ENCODE measurements around the gene HK3.

HK3 gene

DNA sequence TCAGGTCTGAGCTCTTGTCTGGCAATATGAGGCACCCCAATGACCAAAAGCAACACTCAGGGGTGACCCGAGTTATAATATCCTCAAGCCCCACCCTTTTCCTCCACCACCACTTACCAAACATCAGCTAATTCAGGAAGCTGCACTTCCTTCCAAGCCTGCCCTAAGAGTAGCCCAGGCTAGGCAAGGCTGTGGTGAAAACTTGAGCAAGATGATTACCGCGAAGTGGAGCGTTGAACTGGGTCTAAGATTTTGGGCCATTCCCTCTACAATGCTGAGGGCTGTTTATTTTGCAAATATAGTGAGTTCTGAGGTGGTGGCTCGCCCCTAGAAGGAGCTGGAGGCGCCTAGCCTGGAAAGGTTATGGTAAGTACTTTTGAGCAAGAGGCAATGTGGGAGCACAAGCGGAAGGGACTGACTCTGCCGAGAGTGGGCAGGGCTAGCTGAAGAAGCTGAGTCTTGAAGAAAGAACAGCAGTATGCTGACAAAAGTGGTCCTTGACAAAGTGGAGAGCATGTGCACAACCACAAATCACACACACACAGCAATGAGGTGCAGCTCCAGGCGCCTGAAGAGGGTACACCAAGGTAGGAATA, at the start of gene HK3:
HK3 (minus strand) TSS at position 51 of the 596 bp plus-strand sequence. CDS start 3,187 bp downstream, outside the sequence.
- H3K4me3 ChIP-seq = peak within 1 kb of the TSS in 6 of 10 experiments; percentile 11 to 65 (median 49); a peak in 11 of 20 replicates
- peaks cover 20 to 99% (median 60%) of the 10 kb centered on the region in 10 experiments for H3K4me1 ChIP-seq
- peak in 7 of 11 experiments; percentile 50 to 78 (median 71); a peak in 13 of 22 replicates for TF ChIP-seq Cebpa-rat (IDR thresholded peaks at IDR 0.05)
- H4K20me1 ChIP-seq = peaks cover 0 to 25% (median 0%) of the 10 kb centered on the region in 11 experiments; a peak in 4 of 22 replicates
- H3K9ac ChIP-seq = peak within 1 kb of the TSS in 10 of 11 experiments; percentile 25 to 74 (median 62); a peak in 16 of 22 replicates
- H3K27me3 ChIP-seq = no peaks in the 10 kb centered on the region
- no peaks in the 10 kb centered on the region for H3K9me3 ChIP-seq (replicated peaks in 1 of 11)
- H3K4me2 ChIP-seq = peak within 1 kb of the TSS; percentile 54 to 97 (median 87)
- peaks cover 13 to 40% (median 31%) of the 10 kb centered on the region in 11 experiments for H3K36me3 ChIP-seq
- peak within 1 kb of the TSS; percentile 43 to 86 (median 73); a peak in 21 of 22 replicates for H3K27ac ChIP-seq

DNA sequence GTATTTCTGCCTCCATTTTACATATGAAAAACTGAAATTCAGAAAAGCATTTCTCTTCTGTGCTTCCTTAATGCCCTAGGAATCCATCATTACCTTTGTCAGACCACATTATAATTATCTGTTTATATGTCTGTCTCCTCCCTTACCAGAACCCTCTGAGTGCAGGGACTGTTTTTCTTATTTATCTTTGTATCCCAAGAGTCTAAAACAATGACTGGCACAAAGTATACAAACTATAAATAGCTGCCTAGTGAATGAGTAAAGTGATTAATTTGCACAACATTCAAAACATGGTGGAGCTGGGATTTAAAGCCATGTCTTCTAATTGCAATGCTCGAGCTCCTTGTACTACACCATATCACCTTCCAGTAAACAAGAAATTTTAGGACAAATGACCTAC, 49.3 kb upstream of the HK3 start:
- H3K4me1 ChIP-seq = no peaks in the 10 kb centered on the region
- no peak overlapping the region for H3K4me2 ChIP-seq
- no peak overlapping the region for H3K27ac ChIP-seq
- no peaks in the 10 kb centered on the region for H3K9me3 ChIP-seq (replicated peaks in 1 of 11)
- H3K4me3 ChIP-seq = no peak overlapping the region
- peaks cover 0 to 49% (median 15%) of the 10 kb centered on the region in 11 experiments; a peak in 15 of 22 replicates for H4K20me1 ChIP-seq
- no peaks in the 10 kb centered on the region for H3K27me3 ChIP-seq
- H3K36me3 ChIP-seq = peaks cover 88 to 100% (median 96%) of the 10 kb centered on the region in 11 experiments
- TF ChIP-seq Cebpa-rat (IDR thresholded peaks at IDR 0.05) = no peak
- no peak overlapping the region for H3K9ac ChIP-seq

DNA sequence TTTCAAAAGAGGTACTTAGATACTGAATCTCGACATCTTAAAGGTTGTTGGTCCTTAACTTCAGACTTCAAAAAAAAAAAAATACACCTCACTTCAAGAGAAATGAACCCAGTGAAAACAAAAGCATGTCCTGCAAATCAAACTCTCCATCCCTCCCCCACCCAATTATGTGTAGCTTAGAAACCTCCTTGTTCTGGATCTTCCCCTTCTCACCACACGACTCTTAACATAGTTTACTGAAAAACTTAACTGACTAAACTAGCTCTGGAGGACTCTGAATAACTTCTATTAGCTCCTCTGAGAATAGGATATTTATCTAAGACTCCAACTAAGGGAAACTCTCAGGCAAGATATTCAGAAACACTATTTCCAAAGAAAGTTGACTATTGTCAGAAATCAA, 48.7 kb upstream of the HK3 start:
- Histone ChIP-seq H4K20me1 (peaks cover 0 to 52% (median 20%) of the 10 kb centered on the region in 11 experiments; a peak in 15 of 22 replicates), H3K36me3 (peaks cover 91 to 100% (median 96%) of the 10 kb centered on the region in 11 experiments), H3K9me3 (replicated peaks in 1 of 11) (no peaks in the 10 kb centered on the region), H3K9ac (no peak overlapping the region), H3K27ac (no peak overlapping the region), H3K4me2 (no peak overlapping the region), H3K27me3 (no peaks in the 10 kb centered on the region), H3K4me3 (no peak overlapping the region), H3K4me1 (no peaks in the 10 kb centered on the region)
- TF ChIP-seq Cebpa-rat (IDR thresholded peaks at IDR 0.05) = no peak

DNA sequence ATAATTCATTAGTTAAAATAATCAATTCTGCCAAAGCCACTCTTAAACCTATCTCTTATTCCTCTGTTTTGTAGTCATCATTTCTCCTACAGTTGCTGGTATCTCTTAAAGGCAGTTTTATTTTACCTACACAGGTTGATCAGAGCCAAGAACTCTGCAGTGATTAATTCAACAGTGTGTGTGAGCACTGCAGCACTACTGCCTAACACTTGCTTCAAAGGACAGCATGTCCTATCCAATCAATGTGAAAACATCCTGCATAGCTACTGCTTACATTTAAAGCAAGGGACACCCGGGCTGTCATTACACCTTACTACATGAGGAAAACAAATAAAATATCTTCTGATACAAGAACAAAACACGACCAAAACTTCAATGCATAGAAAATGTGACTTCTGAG, 45.1 kb upstream of the HK3 start:
- H3K9me3 ChIP-seq (replicated peaks in 1 of 11) = no peaks in the 10 kb centered on the region
- H3K4me2 ChIP-seq = no peak overlapping the region
- no peak overlapping the region for H3K4me3 ChIP-seq
- peaks cover 90 to 100% (median 94%) of the 10 kb centered on the region in 11 experiments for H3K36me3 ChIP-seq
- H3K27me3 ChIP-seq = no peaks in the 10 kb centered on the region
- no peak overlapping the region for H3K9ac ChIP-seq
- TF ChIP-seq Cebpa-rat (IDR thresholded peaks at IDR 0.05) = no peak
- no peak overlapping the region for H3K27ac ChIP-seq
- no peaks in the 10 kb centered on the region for H3K4me1 ChIP-seq
- H4K20me1 ChIP-seq = peaks cover under 1 to 55% (median 29%) of the 10 kb centered on the region in 11 experiments; a peak in 14 of 22 replicates

GRCh38 chr5:176943816-176944215, 44.7 kb upstream of the HK3 start:
- no peak for TF ChIP-seq Cebpa-rat (IDR thresholded peaks at IDR 0.05)
- H3K4me3 ChIP-seq = no peak overlapping the region
- H3K36me3 ChIP-seq = peaks cover 91 to 100% (median 95%) of the 10 kb centered on the region in 11 experiments
- no peaks in the 10 kb centered on the region for H3K9me3 ChIP-seq (replicated peaks in 1 of 11)
- H3K27me3 ChIP-seq = no peaks in the 10 kb centered on the region
- H4K20me1 ChIP-seq = peaks cover 0 to 57% (median 32%) of the 10 kb centered on the region in 11 experiments; a peak in 15 of 22 replicates
- H3K27ac ChIP-seq = no peak overlapping the region
- no peak overlapping the region for H3K4me2 ChIP-seq
- no peaks in the 10 kb centered on the region for H3K4me1 ChIP-seq
- no peak overlapping the region for H3K9ac ChIP-seq

- H3K9ac ChIP-seq = no peak overlapping the region
- no peak overlapping the region for H3K27ac ChIP-seq
- no peak overlapping the region for H3K4me2 ChIP-seq
- H3K4me1 ChIP-seq = no peaks in the 10 kb centered on the region
- no peaks in the 10 kb centered on the region for H3K9me3 ChIP-seq (replicated peaks in 1 of 11)
- no peak for TF ChIP-seq Cebpa-rat (IDR thresholded peaks at IDR 0.05)
- H3K4me3 ChIP-seq = no peak overlapping the region
- peaks cover 4 to 68% (median 40%) of the 10 kb centered on the region in 11 experiments; a peak in 15 of 22 replicates for H4K20me1 ChIP-seq
- H3K27me3 ChIP-seq = no peaks in the 10 kb centered on the region
- peaks cover 92 to 100% (median 97%) of the 10 kb centered on the region in 11 experiments for H3K36me3 ChIP-seq
Measured at GRCh38 chr5:176941951-176942350, 42.8 kb upstream of the HK3 start.

GRCh38 chr5:176938472-176938871, 39.3 kb upstream of the HK3 start:
- Histone ChIP-seq H3K4me1 (no peaks in the 10 kb centered on the region), H3K36me3 (peaks cover 88 to 100% (median 97%) of the 10 kb centered on the region in 11 experiments), H4K20me1 (peaks cover 0 to 48% (median 28%) of the 10 kb centered on the region in 11 experiments; a peak in 16 of 22 replicates), H3K27me3 (no peaks in the 10 kb centered on the region), H3K4me3 (no peak overlapping the region), H3K4me2 (no peak overlapping the region), H3K9me3 (replicated peaks in 1 of 11) (no peaks in the 10 kb centered on the region), H3K27ac (no peak overlapping the region), H3K9ac (no peak overlapping the region)
- TF ChIP-seq Cebpa-rat (IDR thresholded peaks at IDR 0.05) = no peak

DNA sequence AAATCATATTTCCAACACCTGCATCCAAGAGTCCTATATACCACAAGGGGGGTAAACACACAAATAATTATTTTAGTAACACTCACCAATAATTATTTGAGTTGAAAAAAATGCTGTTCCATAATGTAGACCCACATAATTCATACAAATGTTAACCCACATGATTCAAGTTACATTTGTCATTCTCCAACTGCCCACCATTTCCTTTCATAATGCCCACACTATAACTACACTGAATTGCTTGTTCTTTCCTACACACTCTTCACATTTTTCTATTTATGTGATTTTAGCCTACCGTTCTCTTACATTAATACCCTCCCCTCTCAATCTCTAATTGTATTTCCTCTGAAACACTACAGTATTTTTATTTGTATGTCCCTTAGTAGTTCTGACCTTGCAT, 35.9 kb upstream of the HK3 start:
- Histone ChIP-seq H3K9me3 (replicated peaks in 1 of 11) (no peaks in the 10 kb centered on the region), H3K27ac (no peak overlapping the region), H3K4me2 (no peak overlapping the region), H3K4me3 (no peak overlapping the region), H4K20me1 (peaks cover 0 to 66% (median 29%) of the 10 kb centered on the region in 11 experiments; a peak in 18 of 22 replicates), H3K27me3 (no peaks in the 10 kb centered on the region), H3K9ac (no peak overlapping the region), H3K4me1 (no peaks in the 10 kb centered on the region), H3K36me3 (peaks cover 90 to 100% (median 98%) of the 10 kb centered on the region in 11 experiments)
- no peak for TF ChIP-seq Cebpa-rat (IDR thresholded peaks at IDR 0.05)

DNA sequence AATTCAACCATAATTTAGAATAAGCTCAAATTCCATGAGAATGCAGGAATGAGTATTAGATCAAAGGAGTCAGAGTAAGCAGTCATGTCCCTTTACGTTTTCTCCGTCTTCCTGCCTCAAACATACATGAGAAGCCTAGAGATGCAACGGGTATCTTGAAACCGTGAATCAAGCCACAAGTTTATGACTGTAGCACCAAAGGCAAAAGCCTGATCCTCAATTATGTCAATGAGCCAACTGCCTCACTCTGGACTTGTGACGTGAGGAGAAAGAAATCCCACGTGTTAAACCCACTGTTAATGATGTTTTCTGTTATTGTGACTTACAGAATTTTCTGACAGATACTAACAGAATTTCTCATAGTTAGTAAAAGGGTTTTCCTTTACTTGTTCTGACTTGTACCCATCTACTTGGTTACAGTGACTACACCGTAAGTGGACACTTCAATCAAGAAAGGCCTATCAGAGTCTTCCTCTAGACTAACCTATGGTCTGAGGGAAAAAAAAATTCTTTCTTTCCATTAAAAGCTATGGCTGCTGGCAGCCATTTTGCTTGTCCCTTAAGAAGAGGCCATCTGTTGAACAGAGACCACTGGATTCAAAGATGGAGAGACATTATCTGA, 35.3 kb upstream of the HK3 start:
- no peak for TF ChIP-seq Cebpa-rat (IDR thresholded peaks at IDR 0.05)
- no peak overlapping the region for H3K4me2 ChIP-seq
- H3K27me3 ChIP-seq = no peaks in the 10 kb centered on the region
- no peak overlapping the region for H3K9ac ChIP-seq
- H3K36me3 ChIP-seq = peaks cover 90 to 100% (median 98%) of the 10 kb centered on the region in 11 experiments
- H4K20me1 ChIP-seq = peaks cover 0 to 66% (median 29%) of the 10 kb centered on the region in 11 experiments; a peak in 17 of 22 replicates
- H3K4me1 ChIP-seq = no peaks in the 10 kb centered on the region
- H3K9me3 ChIP-seq (replicated peaks in 1 of 11) = no peaks in the 10 kb centered on the region
- no peak overlapping the region for H3K27ac ChIP-seq
- H3K4me3 ChIP-seq = no peak overlapping the region

Measured in BLaER1 treated with 17β-estradiol and CSF1 and Interleukin-3, amounts not matched to agents 10 nM and 100 nM (cell line).